Colon (tissue), 2 donors: ENCODE results near the gene ZNF808.
"Not testable (repeated sequence)": the region's sequence is repeated elsewhere in the genome, so short reads cannot be mapped to it uniquely, and the experiment has no call there.

Experiments used
- FAIRE-seq: peaks from 2 replicates; lab custom pipeline; 2012; peaks lifted over from hg19 to GRCh38; lab: Jason Lieb, UNC
- donor health status: control.
- donor health status: control.

ZNF808 gene

DNA sequence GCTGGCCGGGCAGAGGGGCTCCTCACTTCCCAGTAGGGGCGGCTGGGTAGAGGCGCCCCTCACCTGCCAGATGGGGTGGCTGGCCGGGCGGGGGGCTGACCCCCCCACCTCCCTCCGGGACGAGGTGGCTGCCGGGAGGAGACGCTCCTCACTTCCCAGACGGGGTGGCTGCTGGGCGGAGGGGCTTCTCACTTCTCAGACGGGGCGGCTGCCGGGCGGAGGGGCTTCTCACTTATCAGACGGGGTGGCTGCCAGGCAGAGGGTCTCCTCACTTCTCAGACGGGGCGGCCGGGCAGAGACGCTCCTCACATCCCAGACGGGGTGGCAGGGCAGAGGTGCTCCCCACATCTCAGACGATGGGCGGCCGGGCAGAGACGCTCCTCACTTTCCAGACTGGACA lies 66.0 kb downstream of the ZNF808 start:
- FAIRE-seq: not testable (repeated sequence)

DNA sequence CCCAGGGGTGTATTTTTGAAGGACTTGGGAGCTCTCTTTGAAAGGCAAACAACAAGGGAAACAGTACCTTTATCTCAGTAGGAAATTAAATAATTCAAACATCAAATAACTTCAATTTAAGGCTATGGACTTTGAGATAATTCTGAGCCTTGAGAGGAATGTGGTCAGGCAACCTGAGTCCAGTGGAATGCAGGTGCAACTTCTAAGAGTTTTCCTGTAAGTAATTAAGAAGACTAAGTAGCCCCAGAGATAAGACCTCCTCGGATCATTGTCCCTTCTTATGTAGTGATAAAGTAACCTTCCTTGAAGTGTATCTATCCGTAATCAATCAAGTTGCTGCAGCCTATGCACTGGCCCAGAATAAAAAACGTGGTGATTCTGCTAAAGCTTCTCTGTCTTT lies 71.8 kb downstream of the ZNF808 start:
- FAIRE-seq: no peak

DNA sequence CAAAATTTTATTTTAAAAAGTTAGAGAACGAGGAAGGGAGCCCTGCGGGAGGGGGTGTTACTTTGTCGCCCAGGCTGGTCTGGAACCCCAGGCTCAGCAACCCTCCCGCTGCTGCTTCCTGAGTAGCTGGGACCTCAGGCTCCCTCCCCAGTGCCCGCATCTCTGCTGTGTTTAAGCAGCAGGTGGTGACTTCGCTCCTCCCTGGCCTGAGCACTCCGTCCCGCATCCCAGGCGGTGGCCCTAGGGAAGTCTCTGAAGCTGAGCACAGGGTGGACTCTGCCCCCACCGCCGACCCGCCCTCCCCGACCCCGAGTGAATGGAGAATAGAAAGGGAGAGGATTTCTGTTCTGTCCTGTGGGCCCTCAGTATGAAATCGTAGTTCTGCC lies 73.2 kb downstream of the ZNF808 start:
- FAIRE-seq: no peak

DNA sequence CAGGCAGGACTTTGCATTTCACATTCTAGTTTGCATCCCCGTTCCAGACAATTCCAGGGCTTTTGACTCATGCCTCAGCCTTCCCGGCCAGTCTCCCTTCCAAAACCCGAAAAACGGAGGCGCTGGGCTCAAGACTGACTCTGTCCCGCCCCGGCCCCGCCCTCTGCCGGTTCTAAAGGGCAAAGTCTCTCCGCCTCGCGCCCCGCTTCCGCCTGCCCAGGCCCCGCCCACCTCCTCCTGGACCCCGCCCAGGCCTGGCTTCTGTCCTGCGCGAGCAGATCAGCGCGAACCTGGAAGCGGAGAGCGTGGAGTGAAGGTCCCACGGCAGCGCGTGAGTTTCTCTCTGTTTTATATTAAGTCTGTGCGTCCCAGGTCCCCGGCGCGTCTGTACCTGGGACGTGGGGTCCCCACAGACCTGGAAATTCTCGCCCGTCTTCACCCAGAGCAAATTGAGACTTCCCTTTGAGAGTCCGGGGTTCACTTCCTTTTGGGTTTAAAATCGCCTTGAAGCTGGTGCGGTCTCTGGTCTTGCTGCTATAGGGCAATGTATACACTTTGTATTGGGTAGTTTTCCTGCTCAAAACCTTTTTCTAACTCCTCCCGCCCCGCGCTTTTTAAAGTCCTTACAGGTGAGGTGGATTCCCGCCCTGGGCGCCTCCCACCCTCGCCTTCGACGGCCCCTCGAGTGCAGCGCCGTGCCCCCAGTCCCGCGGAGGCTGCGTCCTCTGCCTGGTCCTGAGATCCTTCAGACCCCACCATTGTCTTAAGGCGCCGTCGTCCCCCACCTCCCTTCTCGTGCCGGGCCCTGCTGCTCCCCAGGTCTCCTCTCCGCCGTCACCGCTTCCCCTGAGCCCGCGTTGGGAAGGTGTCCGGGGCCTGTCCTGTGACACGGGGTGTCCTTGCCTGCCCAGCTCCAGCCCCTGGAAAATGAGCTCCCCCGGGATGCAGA lies 73.8 kb downstream of the ZNF808 start:
- no peak for FAIRE-seq

DNA sequence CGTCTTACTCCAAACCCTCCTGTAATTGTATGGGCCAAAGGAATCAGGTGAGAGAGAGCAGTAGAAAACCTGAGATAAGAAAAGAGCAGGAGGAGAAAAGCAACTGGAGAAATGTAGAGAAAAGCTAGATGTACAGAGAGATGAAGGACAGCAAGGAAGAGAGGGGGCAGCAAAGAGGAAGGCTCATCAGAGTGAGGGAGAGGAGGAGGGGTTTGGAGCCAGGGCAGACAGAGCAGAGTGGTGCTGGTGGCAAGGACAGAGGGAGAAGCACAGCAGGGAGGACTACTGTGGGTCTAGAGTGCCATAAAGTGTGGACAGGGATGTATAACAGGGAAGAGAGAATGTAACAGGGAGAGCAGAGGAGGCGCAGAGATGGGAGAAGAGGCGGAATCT lies 74.5 kb downstream of the ZNF808 start:
- FAIRE-seq: not testable (repeated sequence)

DNA sequence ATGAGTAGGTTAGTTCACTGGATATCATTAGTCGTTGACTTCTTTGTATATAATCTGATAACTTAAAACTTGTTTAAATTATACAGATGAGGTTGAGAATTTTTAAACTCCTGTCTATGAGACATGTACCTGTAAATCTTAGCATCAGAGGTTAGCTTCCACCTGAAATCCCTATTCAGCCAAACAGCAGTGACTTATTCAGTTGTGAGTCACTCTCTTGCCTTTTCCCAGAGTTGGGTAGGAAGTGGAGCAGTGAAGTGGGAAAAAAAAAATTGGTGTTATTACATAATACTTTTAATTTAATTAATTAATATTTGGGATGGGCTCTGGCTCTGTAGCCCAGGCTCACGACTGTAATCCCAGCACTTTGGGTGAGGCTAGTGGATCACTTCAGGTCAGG lies 75.5 kb downstream of the ZNF808 start:
- no peak for FAIRE-seq

DNA sequence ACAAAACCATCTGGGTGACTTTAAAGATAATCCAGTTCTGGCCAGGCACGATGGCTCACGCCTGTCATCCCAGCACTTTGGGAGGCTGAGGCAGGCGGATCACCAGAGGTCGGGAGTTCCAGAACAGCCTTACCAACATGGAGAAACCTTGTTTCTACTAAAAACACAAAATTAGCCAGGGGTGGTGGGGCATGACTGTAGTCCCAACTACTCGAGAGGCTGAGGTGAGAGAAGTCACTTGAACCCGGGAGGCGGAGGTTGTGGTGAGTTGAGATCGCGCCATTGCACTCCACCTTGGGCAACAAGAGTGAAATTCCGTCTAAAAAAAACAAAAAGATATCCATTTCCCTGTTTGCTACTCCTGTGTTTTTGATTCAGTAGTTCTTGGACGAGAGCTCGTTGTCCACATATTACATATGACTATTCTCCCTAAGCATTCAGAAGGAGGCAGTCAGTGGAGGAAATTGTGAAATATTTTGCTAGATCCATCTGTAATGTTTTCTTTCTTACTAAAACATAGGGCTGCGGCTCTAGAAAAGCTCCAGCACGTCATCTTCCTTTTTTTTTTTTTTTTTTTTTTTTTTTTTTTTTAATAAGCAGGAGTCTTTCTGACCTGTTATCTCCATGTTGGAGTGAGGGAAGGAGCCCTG lies 76.2 kb downstream of the ZNF808 start:
- FAIRE-seq: no peak
